ENCODE data around the gene ASIC2.

ASIC2 gene

GRCh38 chr17:33292981-33293867 lies at the start of gene ASIC2:
ASIC2 (minus strand) TSS chr17:33293295.
- peak; percentile 37 for DNase-seq

DNA sequence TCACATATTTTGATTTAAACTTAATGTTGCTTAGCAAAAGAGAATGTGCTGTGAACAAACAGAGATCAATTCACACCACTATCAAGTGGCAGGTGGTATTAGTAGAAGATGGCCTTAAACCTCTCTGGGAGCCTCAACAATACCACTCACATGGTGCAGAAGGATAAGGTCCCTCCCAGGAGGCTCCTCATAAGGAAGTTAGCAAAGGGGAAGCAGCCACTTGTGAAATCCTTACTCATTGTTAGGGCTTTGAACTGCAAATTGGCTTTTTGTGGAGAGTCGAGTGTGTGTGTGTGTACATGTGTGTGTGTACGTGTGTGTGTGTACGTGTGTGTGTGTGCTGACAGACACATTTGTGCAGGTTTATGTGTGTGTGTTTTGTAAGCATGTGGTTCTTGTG lies 48.9 kb upstream of the ASIC2 start:
- no peak for DNase-seq

DNA sequence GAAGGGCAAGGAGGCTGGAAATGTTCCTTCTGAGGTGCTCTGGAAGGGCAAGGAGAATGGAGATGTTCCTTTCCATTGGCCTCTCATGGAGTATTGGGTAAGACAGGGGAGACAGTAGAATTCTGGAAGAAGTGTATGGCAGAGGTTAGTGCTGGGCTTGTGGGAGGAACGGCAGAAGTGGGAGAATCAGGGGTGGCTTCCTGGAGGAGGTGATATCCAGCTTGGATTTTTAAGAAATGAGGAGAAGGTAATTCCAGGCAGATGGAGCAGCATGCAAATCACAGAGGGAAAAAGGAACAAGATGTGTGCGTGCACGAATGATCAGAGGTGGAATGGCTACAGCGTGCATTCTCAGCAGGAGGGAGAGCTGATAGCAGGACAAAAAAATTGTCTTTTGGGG lies 45.1 kb upstream of the ASIC2 start:
- no peak for DNase-seq

- no peak for DNase-seq
These were observed 42.5 kb upstream of the ASIC2 start for GRCh38 chr17:33335491-33336173.

- DNase-seq: no peak
These were observed 41.6 kb upstream of the ASIC2 start for GRCh38 chr17:33334703-33335102.

GRCh38 chr17:33330877-33331276 lies 37.8 kb upstream of the ASIC2 start:
- DNase-seq: no peak

GRCh38 chr17:33328129-33328528 lies 35.0 kb upstream of the ASIC2 start:
- DNase-seq: no peak

DNA sequence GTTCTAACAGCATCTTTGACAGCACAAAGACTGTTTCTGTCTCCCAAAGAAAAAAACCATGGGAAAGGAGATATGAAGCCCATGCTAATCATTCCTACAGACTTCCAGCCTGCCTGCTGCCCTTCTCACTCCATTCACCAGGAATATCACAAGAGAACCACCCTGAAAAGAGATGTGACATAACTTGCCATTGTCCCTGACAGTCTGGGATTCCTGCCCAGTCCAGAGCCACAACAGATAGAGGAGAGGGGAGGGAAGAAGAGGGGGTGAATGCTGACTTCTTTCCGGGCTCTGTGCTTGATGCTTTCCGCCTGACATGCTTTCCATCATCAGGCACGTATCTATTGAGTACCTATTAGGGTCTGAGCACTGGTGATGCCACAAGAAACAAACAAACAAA lies 31.6 kb upstream of the ASIC2 start:
- peak; percentile 1 for DNase-seq

GRCh38 chr17:33322063-33322462 lies 29.0 kb upstream of the ASIC2 start:
- DNase-seq: no peak

DNA sequence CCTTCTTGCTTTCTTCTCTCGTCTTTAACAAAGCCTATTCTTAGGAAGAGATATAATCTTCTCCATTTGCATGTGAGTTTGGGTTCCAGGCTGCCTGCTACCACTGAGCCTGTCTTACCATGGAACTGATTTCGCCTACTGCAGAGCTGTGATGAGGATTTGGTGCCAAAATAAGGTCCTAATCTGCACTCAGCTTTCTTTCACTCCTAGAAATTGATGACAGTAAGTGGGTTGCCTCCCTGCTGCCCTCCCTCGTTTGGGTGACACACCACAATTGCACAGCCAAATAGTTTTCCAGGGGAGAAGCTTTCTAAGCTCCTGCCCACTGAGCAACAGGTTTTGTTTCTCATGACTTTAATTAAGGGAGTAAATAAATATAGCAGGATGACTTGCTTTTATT lies 25.1 kb upstream of the ASIC2 start:
- DNase-seq: no peak

GRCh38 chr17:33316746-33317145 lies 23.7 kb upstream of the ASIC2 start:
- no peak for DNase-seq

DNA sequence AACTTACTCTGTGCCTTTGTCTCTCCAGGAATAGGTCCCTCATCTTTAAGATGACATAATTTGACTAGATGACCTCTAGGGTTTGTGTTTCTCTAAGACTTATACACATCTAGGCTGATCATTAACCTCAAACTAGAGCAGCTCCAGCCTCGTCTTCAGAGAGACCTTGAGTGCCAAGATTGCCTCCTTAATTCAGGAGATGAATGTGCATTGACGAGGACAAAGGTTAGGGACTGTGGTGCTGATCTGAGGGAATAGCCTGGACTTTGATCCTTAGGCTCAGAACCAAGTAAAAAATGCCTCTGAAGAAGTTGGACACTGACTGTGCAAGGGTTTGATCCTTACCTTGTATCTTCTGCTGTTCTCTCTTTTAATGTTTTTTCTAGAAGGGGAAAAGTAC lies 17.2 kb upstream of the ASIC2 start:
- no peak for DNase-seq

GRCh38 chr17:33303254-33303653 lies 10.2 kb upstream of the ASIC2 start:
- no peak for DNase-seq

DNA sequence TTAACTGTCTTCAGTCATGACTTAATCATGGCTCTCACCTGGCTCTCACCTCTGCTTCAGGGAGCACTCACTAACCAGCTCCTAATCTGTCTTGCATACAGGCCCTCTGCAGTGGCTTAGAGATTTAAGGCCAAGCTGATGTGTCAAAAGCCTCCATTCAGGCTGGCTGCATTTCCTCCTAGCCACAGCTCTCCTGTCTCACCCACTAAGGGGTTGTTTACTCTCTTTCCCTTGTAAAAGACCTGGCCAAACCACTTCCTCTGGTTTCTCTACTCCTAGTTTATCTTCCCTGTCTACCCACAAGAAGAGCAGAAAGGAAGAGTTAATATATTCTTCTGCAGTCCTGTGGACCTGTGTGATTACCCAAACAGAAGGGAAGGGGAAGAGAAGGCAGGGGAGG lies 9.3 kb upstream of the ASIC2 start:
- no peak for DNase-seq

DNA sequence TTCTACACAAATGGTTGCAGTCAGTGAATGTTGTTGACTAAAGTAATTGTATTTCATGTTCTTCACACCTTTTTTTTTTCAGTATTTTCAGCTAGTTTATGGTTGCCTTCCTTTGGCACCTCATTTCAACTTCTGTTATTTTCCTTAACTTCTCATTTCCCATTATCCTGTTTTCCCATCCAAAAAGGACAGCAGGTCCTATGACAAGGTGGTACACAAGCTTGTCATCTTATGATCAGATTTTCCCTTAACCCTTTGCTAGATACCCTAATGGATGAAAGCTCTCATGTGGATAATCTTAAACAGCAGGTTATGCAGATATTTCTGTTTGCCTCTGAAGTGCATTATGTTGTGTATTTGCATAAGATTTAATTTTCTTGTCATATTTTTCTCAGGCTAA lies 7.1 kb upstream of the ASIC2 start:
- no peak for DNase-seq

- no peak for DNase-seq
These were observed 6.0 kb upstream of the ASIC2 start for GRCh38 chr17:33299115-33299514.

DNA sequence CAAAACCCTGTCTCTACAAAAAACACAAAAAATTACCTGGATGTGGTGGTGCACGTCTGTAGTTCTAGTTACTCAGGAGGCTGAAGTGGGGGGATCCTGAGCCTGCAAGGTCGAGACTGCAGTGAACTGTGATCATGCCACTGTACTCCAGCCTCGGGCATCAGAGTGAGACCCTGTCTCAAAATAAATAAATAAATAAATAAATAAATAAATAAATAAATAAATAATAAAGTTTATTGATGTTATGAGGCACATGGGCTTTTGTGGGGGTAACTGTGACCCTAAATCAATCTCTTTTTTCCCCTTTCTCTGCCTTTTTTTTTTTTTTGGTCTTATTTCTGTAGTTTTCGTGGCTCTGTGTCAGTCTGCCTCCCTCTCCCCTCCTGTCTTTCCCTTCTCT lies 4.5 kb upstream of the ASIC2 start:
- DNase-seq: no peak

DNA sequence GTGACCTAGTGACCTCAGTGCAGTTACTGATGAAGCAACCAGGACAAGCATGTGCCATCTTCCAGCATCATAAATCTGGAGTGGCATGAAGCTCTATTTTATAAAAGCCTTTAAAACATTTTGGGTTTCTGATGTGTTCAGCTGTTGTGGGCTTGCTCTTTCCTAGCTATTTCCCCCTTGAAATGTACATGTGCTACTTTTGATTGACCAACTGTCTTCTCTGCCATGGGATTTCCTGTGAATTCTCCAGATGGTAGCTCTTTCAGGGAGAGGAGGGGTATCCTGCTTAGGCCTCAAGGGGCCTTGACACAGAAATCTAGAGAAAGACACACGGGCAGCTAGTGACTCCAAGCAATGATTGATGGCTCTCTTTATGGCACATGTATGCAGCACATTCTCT lies 1.9 kb upstream of the ASIC2 start:
- no peak for DNase-seq

- DNase-seq: no peak
These were observed 704 bp downstream of the ASIC2 start for GRCh38 chr17:33292201-33292980.

DNA sequence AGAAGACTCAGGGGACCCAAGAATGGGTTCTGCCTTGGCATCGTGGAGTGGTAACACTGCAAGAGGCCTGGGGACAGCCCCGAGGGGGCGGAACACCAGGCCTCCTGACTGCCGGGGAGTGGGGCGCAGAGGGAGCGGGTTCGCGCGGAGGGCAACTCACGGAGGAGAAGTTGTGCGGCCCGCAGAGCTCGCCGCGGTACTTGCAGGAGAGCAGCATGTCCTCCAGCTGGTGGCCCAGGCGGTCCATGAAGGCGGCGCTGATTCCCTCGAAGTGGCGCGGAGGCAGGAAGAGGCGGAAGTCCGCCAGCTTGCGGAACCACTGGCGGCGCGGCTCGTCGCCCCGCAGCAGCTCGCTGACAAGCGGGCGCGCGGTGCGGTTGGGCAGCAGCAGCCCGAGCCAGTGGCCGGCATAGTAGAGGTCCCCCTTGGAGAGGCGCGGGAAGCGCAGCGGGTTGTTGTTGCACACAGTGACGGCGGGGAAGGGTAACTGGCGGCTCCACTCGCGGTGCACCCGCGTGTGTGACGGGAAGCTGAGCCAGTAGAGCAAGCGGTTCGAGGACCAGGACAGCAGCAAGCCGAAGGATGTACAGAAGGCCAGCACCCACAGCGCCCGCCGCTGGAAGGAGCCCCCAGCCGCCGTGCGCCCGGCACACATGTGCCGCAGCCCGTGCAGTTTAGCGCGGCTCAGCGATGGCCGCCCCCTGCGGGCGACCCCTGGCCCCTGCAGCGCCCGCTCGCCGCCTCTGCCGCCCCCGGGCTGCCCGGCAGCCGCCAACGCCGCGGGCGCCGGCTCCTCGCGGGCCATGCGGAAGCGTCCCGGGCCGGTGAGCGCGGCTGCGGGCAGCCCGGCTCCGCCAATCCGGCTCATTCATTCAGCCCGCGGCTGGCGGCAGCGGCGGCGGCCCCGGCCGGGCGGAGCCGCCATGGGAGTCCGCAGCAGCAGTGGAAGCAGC lies 1.6 kb downstream of the ASIC2 start:
- DNase-seq: no peak

DNA sequence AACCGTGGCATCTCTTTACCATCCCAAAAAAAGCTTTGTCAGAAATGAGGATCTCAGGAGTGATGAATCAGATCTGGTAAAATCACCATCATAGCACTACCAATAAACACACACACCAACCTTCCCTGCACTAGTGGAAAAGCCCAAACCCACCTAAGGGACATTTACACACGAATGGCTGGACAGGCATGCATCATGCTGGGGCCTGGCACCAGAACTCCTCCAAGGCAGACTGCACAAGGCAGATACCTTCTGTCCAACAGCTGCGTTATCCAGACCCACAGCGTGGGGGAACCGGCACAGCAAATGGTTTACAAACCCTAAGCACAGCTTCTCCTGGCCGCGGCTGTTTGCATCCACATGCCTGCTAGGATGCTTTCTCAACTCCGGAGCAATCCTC lies 2.8 kb downstream of the ASIC2 start:
- DNase-seq: no peak

DNA sequence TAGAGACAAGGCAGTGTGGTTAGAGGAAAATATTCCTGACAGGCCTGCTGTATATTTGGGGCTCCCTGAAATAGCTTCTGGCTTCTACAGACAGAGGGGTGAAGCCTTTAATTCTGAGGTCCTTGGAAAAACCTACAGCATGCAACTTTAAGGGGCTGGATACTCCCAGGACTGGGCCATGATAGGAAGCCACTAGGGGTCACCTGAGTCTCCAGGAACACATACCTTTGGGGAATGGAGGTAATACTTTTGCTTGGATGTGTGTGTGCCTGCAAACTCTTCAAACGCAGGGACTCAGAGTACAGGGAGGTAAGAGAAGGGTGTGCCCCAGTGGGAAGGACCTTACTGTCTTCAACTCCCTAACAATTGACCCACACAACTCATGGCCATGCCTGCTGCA lies 4.1 kb downstream of the ASIC2 start:
- no peak for DNase-seq

Measured in midbrain (tissue), 1 donor.